Measurements from ENCODE around the gene ARPIN.

- TF ChIP-seq CTCF (IDR thresholded peaks at IDR 0.05) (no peak), EP300 (IDR thresholded peaks at IDR 0.05) (no peak), POLR2A (IDR thresholded peaks at IDR 0.05) (no peak), POLR2AphosphoS5 (IDR thresholded peaks at IDR 0.05) (no peak)
These were observed 24.4 kb downstream of the ARPIN start for GRCh38 chr15:89888214-89888804.
